ENCODE data around the gene SLC6A9.

SLC6A9 gene

GRCh38 chr1:43968348-43968948 lies 62.8 kb downstream of the SLC6A9 start:
- Mint-ChIP-seq H3K27ac (no peak overlapping the region), H3K9me3 (no peaks in the 10 kb centered on the region), H3K4me1 (peaks cover 33% of the 10 kb centered on the region), H3K27me3 (no peaks in the 10 kb centered on the region), H3K4me3 (no peak overlapping the region)
- no peak for DNase-seq
- ATAC-seq, result no peak

DNA sequence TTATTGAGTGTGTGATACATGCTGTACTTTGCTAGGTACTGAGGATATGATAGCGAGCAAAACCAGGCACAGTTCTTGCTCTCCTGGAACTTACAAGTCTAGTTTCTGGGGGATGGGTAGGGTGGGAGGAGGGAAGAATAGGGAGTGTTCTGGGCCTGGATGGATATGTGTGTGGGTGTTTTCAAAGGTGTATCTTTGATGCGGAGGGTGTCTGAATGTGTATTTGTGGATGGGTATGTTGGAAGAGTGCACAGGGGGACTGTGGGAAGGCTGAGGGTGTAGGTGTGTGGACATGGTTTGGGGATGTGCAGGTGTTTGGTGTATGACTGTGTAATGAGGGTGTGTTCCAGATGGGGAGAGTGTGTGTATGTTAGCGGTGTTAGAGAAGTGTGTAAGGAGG lies 65.9 kb downstream of the SLC6A9 start:
- H3K4me3 Mint-ChIP-seq, result no peak overlapping the region
- ATAC-seq (no peak), DNase-seq (no peak)
- H3K9me3 Mint-ChIP-seq, result no peaks in the 10 kb centered on the region
- no peak overlapping the region for H3K27ac Mint-ChIP-seq
- peaks cover 12% of the 10 kb centered on the region for H3K4me1 Mint-ChIP-seq
- H3K27me3 Mint-ChIP-seq, result no peaks in the 10 kb centered on the region

GRCh38 chr1:43963890-43964289 lies 67.4 kb downstream of the SLC6A9 start:
- ATAC-seq (no peak), DNase-seq (no peak)
- Mint-ChIP-seq H3K27me3 (no peaks in the 10 kb centered on the region), H3K9me3 (no peaks in the 10 kb centered on the region), H3K4me3 (no peak overlapping the region), H3K4me1 (no peaks in the 10 kb centered on the region), H3K27ac (no peak overlapping the region)

- DNase-seq, result no peak
- Mint-ChIP-seq H3K4me3 (no peak overlapping the region), H3K4me1 (no peaks in the 10 kb centered on the region), H3K27ac (no peak overlapping the region), H3K9me3 (no peaks in the 10 kb centered on the region), H3K27me3 (no peaks in the 10 kb centered on the region)
- no peak for ATAC-seq
Measured at GRCh38 chr1:43963006-43963405, 68.3 kb downstream of the SLC6A9 start.

DNA sequence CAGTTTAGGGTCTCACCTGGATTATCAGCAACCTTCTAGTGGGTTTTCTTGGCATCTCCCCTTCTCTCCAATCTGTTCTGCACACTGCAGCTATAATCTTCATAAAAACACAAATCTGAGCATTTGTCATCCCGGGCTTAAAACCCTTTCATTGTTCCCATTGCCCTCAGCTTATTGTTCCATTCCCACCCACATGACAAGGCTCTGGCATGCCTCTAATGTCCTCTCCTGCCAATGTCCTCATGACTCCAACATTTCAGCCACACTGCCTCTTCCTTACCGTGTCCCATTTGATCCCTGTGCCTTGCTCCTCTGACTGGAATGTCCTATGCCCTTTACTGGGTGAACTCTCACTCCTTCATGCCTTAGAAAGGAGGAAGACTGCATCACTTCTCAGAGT lies 68.9 kb downstream of the SLC6A9 start:
- H3K4me1 Mint-ChIP-seq, result no peaks in the 10 kb centered on the region
- no peaks in the 10 kb centered on the region for H3K9me3 Mint-ChIP-seq
- ATAC-seq, result no peak
- H3K4me3 Mint-ChIP-seq, result no peak overlapping the region
- no peak overlapping the region for H3K27ac Mint-ChIP-seq
- no peaks in the 10 kb centered on the region for H3K27me3 Mint-ChIP-seq
- no peak for DNase-seq

DNA sequence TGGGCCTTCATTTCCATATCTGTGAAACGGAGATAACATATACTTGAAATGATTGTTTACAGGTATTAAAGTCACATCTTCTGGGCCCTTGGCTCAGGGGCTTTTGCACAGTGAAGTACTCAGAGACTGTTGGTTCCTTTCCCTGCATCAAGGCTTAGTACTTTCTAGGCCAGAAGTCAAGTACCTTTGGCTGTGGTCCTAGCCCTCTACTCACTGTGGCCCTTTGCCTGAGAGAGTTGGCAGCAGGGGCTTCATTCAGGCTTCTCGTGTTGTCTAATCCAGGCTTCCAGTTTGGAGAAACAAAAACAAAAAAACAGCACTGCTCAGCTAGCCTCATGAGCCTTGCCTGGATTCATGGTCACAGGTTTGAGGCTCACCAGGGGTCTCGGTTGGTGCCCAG lies 69.6 kb downstream of the SLC6A9 start:
- ATAC-seq (no peak), DNase-seq (no peak)
- Mint-ChIP-seq H3K9me3 (no peaks in the 10 kb centered on the region), H3K27ac (no peak overlapping the region), H3K4me1 (no peaks in the 10 kb centered on the region), H3K4me3 (no peak overlapping the region), H3K27me3 (no peaks in the 10 kb centered on the region)

DNA sequence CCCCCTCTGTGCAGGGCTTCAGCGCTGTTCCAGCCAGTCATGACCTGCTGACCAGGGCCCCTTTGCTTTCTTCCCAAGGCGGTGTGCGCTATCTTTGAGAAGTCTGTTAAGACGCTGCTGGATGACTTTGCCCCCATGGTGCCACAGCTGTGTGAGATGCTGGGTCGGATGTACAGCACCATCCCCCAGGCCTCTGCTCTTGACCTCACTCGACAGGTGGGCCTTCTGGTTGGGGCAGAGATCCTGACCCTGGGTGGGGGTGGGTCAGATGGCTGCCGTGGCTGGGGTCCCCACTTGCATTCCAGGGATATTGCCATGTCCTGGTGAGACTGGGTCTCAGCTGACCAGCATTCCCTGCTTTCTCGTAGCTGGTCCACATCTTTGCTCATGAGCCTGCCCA lies 70.5 kb downstream of the SLC6A9 start:
- no peak for DNase-seq
- ATAC-seq, result no peak
- no peak overlapping the region for H3K27ac Mint-ChIP-seq
- H3K9me3 Mint-ChIP-seq, result no peaks in the 10 kb centered on the region
- no peaks in the 10 kb centered on the region for H3K4me1 Mint-ChIP-seq
- H3K27me3 Mint-ChIP-seq, result no peaks in the 10 kb centered on the region
- no peak overlapping the region for H3K4me3 Mint-ChIP-seq

DNA sequence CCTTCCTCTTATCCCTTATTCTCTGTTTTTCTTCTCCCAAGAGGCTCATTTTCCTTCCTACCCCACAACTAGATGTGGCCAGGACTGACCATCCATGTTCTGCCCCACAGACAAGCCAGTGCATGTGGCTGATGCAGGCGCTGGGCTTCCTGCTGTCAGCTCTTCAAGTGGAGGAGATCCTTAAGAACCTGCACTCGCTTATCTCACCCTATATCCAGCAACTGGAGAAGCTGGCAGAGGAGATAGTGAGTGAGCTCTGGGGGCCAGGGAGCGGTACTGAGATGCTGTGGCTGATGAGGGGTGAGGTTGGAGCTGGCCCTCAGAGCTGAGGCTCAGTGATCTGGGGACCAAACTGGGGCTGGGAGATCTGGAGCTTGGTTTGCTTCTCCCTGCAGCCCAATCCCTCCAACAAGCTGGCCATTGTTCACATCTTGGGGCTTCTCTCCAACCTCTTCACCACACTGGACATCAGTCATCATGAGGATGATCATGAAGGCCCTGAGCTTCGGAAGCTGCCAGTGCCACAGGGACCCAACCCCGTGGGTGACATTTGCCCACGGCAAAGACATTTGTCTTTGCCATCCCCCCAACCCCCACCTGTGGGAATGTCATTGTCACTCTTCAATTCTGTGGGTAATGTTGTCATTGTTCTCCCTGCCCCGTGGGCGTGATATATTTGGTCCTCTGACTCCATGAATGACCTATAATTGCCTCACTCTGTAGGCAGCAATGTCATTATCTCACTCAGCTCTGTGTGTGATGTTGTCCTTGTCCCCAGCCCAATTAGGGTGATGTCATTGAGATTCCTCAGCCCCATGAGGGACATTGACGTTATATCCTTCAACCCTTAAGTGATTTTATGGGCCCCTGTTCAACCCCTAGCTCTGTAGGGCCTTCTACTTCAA lies 72.7 kb downstream of the SLC6A9 start:
- no peak for ATAC-seq
- no peaks in the 10 kb centered on the region for H3K4me1 Mint-ChIP-seq
- H3K27ac Mint-ChIP-seq, result no peak overlapping the region
- H3K4me3 Mint-ChIP-seq, result no peak overlapping the region
- no peaks in the 10 kb centered on the region for H3K9me3 Mint-ChIP-seq
- no peak for DNase-seq
- no peaks in the 10 kb centered on the region for H3K27me3 Mint-ChIP-seq

- Mint-ChIP-seq H3K27me3 (no peaks in the 10 kb centered on the region), H3K9me3 (no peaks in the 10 kb centered on the region), H3K4me3 (no peak overlapping the region), H3K4me1 (no peaks in the 10 kb centered on the region), H3K27ac (no peak overlapping the region)
- ATAC-seq (no peak), DNase-seq (no peak)
Measured at GRCh38 chr1:43957407-43958040, 73.7 kb downstream of the SLC6A9 start.

- H3K9me3 Mint-ChIP-seq, result no peaks in the 10 kb centered on the region
- no peak for DNase-seq
- no peaks in the 10 kb centered on the region for H3K27me3 Mint-ChIP-seq
- ATAC-seq, result no peak
- H3K4me1 Mint-ChIP-seq, result peaks cover 3% of the 10 kb centered on the region
- H3K27ac Mint-ChIP-seq, result no peak overlapping the region
- no peak overlapping the region for H3K4me3 Mint-ChIP-seq
Measured at GRCh38 chr1:43956234-43956633, 75.0 kb downstream of the SLC6A9 start.

DNA sequence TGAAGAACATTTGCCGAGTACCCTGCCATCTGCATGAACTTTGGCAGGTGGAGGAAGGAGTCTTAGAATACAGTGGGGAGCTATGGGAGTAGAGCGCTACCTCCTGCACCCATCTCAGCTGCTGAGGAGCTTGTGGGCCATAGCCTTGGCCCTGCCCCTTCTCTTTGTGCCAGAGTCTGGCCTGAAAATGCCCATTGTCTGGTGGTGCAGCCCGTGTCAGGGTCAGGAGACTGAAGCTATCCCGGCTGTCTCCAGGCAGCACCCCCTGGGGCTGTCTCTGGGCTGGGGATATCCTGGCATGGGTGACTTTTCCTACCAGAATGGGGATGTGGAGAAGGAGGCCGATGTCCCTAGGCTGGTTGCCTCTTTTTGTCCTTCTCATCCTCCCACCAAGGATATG lies 77.2 kb downstream of the SLC6A9 start:
- no peak for DNase-seq
- Mint-ChIP-seq H3K27ac (no peak overlapping the region), H3K4me3 (no peak overlapping the region), H3K4me1 (peaks cover 24% of the 10 kb centered on the region), H3K9me3 (no peaks in the 10 kb centered on the region), H3K27me3 (no peaks in the 10 kb centered on the region)
- ATAC-seq, result no peak

- Mint-ChIP-seq H3K9me3 (no peaks in the 10 kb centered on the region), H3K27me3 (no peaks in the 10 kb centered on the region)
Measured at GRCh38 chr1:43953361-43953760, 77.9 kb downstream of the SLC6A9 start.

DNA sequence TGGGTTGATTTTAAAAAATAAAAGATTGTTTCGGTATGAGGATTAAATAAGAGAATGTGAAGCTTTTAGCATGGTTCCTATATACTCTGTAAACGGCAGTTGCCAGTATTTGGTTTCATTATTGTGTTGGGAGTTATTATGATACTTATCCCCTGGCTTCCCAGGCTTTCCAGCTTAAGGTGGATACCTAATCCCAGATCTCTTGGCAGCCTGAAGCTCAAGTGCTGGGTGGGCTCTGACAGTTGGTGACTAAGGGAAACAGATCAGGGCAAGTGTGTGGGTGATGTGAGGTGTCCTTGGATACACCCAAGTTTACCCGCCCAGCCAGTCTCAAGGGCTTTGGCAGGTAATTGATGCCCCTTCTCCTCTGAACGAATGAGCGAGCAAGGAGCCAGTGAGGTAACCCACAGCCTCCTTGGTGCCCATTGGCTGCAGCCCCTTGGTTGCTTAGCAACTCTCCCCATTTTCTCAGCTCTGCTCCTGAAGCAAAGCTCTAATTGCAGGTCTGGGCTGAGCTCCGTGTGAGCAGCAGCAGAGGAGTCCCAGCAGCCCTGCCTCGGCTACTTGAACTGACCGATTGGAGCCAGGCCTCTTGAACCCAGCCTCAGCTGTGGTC lies 78.4 kb downstream of the SLC6A9 start:
- ATAC-seq, result no peak
- H3K4me1 Mint-ChIP-seq, result peaks cover 36% of the 10 kb centered on the region
- DNase-seq, result no peak
- no peaks in the 10 kb centered on the region for H3K27me3 Mint-ChIP-seq
- H3K9me3 Mint-ChIP-seq, result no peaks in the 10 kb centered on the region
- no peak overlapping the region for H3K27ac Mint-ChIP-seq
- no peak overlapping the region for H3K4me3 Mint-ChIP-seq

More at GRCh38 chr1:43953361-43953760, 77.9 kb downstream of the SLC6A9 start:
- ATAC-seq (no peak), DNase-seq (no peak)
- peaks cover 31% of the 10 kb centered on the region for H3K4me1 Mint-ChIP-seq
- H3K4me3 Mint-ChIP-seq, result no peak overlapping the region
- no peak overlapping the region for H3K27ac Mint-ChIP-seq

GRCh38 chr1:43951021-43951985 lies 80.0 kb downstream of the SLC6A9 start:
- H3K27ac Mint-ChIP-seq, result no peak overlapping the region
- no peaks in the 10 kb centered on the region for H3K9me3 Mint-ChIP-seq
- H3K27me3 Mint-ChIP-seq, result no peaks in the 10 kb centered on the region
- no peak overlapping the region for H3K4me3 Mint-ChIP-seq
- DNase-seq, result no peak
- H3K4me1 Mint-ChIP-seq, result peaks cover 43% of the 10 kb centered on the region
- no peak for ATAC-seq

DNA sequence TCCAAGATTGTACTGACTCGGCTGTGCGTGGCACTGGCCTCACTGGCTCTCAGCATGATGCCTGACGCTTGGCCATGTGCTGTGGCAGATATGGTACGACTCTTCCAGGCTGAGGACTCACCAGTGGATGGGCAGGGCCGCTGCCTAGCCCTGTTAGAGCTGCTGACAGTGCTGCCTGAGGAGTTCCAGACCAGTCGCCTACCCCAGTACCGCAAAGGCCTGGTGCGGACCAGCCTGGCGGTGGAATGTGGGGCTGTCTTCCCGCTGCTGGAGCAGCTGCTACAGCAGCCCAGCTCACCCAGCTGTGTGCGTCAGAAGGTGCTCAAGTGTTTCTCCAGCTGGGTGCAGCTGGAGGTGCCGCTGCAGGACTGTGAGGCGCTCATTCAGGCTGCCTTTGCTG lies 81.6 kb downstream of the SLC6A9 start:
- Mint-ChIP-seq H3K4me3 (no peak overlapping the region), H3K27ac (no peak overlapping the region), H3K9me3 (no peaks in the 10 kb centered on the region), H3K27me3 (no peaks in the 10 kb centered on the region), H3K4me1 (peaks cover 55% of the 10 kb centered on the region)
- ATAC-seq (no peak), DNase-seq (no peak)
